Thymus (tissue), 11 donors: ENCODE results near the gene NT5DC1. TPM values are rescaled to one million over a fixed set of nuclear protein-coding genes. Genes with fewer than 3 reads are reported as not detected.

Source experiments
- DNase-seq, 9 donors: peaks; one replicate each; pipeline ENCODE4 v3.0.0-alpha.2; 2013; ENCODE audit warnings: low spot score in 9 of 9, low read depth in 6 of 9, missing footprints in 1 of 9
- H3K27ac ChIP-seq, 2 donors: one replicate each; pipeline ENCODE4 v1.5.1; 2013; ENCODE audit warnings: control low read depth in 1 of 2, low read depth in 1 of 2, low read length in 1 of 2, mild to moderate bottlenecking in 1 of 2, moderate library complexity in 1 of 2
- H3K27me3 ChIP-seq, 2 donors: one replicate each; pipeline ENCODE4 v1.5.1; 2013; ENCODE audit warnings: low read length in 1 of 2; ENCODE audit not compliant: control insufficient read depth in 2 of 2, insufficient read depth in 1 of 2
- H3K36me3 ChIP-seq, 2 donors: one replicate each; pipeline ENCODE4 v1.5.1; 2013; ENCODE audit warnings: low read length in 1 of 2, mild to moderate bottlenecking in 1 of 2, moderate library complexity in 1 of 2; ENCODE audit not compliant: control insufficient read depth in 2 of 2, insufficient read depth in 2 of 2
- H3K4me1 ChIP-seq, 2 donors: one replicate each; pipeline ENCODE4 v1.5.1; 2013; ENCODE audit warnings: low read length in 2 of 2; ENCODE audit not compliant: control insufficient read depth in 2 of 2, insufficient read depth in 2 of 2
- H3K4me3 ChIP-seq, 2 donors: one replicate each; pipeline ENCODE4 v1.5.1; 2013; ENCODE audit warnings: low read length in 2 of 2, control low read depth in 1 of 2, mild to moderate bottlenecking in 1 of 2
- H3K9me3 ChIP-seq, 2 donors: one replicate each; pipeline ENCODE4 v1.5.1; 2013; ENCODE audit warnings: low read length in 1 of 2, mild to moderate bottlenecking in 1 of 2; ENCODE audit not compliant: control insufficient read depth in 2 of 2, insufficient read depth in 1 of 2
- whole genome bisulfite sequencing: extraction: QIAGEN DNeasy Blood & Tissue Kit; methylation state at CpG from one replicate; pipeline ENCODE4 v1.1.7; 2013; 5-methylcytosine and 5-hydroxymethylcytosine counted together
- polyA plus RNA-seq: library from polyadenylated mRNA; stranded (reverse); fragments of 200-250 nt; gene quantifications from one replicate; pipeline ENCODE4 v1.2.3, GENCODE V29; 2013
- total RNA-seq: library from RNA; stranded (reverse); fragments of 120-200 nt; gene quantifications from one replicate; pipeline ENCODE4 v1.2.4, GENCODE V29; 2013
- donor health status: healthy.

The NT5DC1 gene
- total and polyA plus RNA-seq, 2 donors, result 14.1 to 15.6 TPM

DNA sequence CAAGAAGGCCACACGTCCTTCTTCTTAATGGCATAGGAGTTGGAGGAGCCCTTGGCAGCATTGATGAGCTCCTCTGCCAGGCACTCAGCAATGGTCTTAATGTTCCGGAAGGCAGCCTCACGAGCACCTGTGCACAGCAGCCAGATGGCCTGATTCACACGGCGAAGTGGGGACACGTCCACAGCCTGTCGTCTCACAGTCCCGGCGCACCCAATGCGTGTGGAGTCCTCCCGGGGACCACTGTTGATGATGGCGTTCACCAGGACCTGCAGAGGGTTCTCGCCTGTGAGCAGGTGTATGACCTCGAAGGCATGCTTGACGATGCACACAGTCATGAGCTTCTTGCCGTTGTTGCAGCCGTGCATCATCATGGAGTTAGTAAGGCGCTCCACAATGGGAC lies 157.9 kb downstream of the NT5DC1 start:
- Histone ChIP-seq H3K4me3 (no peak overlapping the region), H3K27ac (no peak overlapping the region), H3K9me3 (no peaks in the 10 kb centered on the region), H3K36me3 (peaks cover 0 to 5% of the 10 kb centered on the region in 2 donors), H3K27me3 (no peaks in the 10 kb centered on the region), H3K4me1 (peaks cover 0 to 2% of the 10 kb centered on the region in 2 donors)
- whole genome bisulfite sequencing, result 98% methylated on average over 18 of the region's 18 CpGs
- DNase-seq, result no peak

DNA sequence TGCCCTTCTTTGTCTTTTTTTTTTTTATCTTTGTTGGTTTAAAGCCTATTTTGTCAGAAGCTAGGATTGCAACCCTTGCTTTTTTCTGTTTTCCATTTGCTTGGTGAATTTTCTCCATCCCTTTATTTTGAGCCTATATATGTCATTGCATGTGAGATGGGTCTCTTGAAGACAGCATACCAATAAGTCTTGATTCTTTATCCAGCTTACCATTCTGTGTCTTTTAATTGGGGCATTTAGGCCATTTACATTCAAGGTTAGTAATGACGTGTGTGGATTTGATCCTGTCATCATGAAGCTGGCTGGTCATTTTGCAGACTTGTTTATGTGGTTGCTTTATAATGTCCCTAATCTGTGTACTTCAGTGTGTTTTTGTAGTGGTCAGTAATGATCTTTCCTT lies 162.7 kb downstream of the NT5DC1 start:
- WGBS, result 100% methylated on average over 1 of the region's 1 CpG
- no peak for DNase-seq
- H3K9me3 ChIP-seq, result no peaks in the 10 kb centered on the region
- peaks cover 3 to 20% of the 10 kb centered on the region in 2 donors for H3K36me3 ChIP-seq
- H3K4me3 ChIP-seq, result no peak overlapping the region
- no peaks in the 10 kb centered on the region for H3K27me3 ChIP-seq
- peaks cover 8 to 13% of the 10 kb centered on the region in 2 donors for H3K4me1 ChIP-seq
- H3K27ac ChIP-seq, result no peak overlapping the region

DNA sequence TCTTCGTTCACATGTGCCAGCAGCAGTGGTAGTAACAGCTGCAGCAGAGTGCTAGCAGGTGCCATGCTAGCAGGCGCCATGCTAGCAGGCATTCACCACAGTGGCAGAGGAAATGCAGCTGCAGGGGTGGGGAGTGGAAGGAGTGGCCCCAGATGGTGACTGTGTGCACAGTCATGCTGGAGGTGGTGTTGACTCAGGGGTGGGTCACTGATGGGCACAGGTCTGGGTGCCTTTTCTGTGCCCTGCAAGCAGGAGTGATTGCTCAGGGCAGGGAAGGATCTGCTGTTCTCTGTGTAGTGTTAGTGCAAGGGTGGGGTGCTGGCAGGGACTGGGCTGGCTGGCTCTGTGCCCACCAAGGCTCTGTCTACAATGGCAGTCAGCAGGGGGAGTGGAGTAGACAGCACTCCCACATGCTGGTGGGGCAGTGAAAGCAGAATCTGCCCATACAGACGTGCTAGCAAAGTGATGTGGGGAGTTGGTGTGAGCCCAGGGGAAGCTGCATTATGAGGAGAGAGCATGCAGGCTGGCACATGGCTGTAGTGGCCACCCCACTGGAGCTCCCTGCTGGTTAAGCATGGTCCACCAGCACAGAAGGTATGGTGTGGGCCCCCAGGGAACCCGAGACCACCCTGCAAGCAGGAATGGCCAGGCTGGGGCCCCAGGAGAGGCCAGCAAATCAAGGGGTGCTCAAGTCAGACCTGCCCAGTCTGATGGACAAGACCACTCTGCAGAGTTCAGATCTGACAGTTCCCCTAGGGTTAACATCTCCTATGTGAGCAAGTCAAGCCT lies 164.6 kb downstream of the NT5DC1 start:
- Histone ChIP-seq H3K27me3 (no peaks in the 10 kb centered on the region), H3K9me3 (no peaks in the 10 kb centered on the region), H3K27ac (peak overlapping the region in 1 of 2 donors; percentile 65), H3K4me3 (no peak overlapping the region), H3K36me3 (peaks cover 3 to 15% of the 10 kb centered on the region in 2 donors), H3K4me1 (peaks cover 8 to 13% of the 10 kb centered on the region in 2 donors)
- WGBS, result 62% methylated on average over 4 of the region's 4 CpGs
- peak in 5 of 9 donors; percentile 43 to 84 (median 71) for DNase-seq

DNA sequence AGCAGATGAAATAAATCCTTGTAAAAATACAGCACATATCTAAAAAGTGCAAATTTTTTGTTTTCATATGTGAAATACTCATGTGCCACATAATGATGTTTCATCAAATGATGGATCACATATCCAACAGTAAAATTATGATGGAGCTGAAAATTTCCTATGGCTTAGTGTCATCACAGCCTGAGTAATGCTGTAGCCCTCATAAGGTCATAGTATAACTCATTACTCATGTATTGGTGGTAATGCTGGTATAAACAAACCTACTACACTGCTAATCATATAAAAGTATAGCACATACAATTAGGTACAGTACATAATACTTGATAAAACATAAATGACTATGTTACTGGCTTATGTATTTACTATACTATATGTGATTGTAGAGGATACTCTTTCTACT lies 166.2 kb downstream of the NT5DC1 start:
- H3K4me1 ChIP-seq, result peaks cover 8 to 13% of the 10 kb centered on the region in 2 donors
- no peaks in the 10 kb centered on the region for H3K9me3 ChIP-seq

DNA sequence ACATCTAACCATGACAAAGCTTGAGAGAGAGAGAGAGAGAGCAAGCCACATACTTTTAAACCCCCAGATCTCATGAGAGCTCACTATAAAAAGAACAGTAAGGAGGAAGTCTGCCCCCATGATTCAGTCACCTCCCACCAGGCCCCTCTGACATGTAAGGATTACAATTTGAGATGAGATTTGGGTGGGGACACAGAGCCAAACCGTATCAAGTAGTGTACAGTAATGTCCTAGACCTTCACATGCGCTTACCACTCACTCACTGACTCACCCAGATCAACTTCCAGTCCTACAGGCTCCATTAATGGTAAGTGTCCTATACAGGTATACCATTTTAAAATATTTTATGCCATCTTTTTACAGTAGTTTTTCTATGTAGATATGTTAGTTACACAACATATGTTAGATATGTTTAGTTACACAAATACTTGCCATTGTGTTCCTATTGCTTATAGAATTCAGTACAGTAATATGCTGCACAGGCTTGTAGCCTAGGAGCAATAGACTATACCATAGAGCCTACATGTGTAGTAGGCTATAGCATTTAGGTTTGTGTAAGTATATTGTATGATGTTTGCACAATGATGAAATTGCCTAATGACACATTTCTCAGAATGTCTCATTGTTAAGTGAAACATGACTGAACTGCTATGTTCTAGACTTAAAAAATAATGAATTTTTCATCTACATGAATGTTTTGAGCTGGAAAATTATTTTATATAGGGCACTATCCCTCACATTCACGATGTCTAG lies 167.4 kb downstream of the NT5DC1 start:
- no peak for DNase-seq
- H3K27ac ChIP-seq, result no peak overlapping the region
- H3K27me3 ChIP-seq, result no peaks in the 10 kb centered on the region
- H3K9me3 ChIP-seq, result no peaks in the 10 kb centered on the region
- 50% methylated on average over 3 of the region's 3 CpGs for whole genome bisulfite sequencing
- H3K36me3 ChIP-seq, result peaks cover 10 to 19% of the 10 kb centered on the region in 2 donors
- peaks cover 8 to 13% of the 10 kb centered on the region in 2 donors for H3K4me1 ChIP-seq
- no peak overlapping the region for H3K4me3 ChIP-seq

More for the DNA sequence above, 166.2 kb downstream of the NT5DC1 start:
- no peak for DNase-seq
- no peaks in the 10 kb centered on the region for H3K27me3 ChIP-seq
- no peak overlapping the region for H3K27ac ChIP-seq
- H3K4me3 ChIP-seq, result no peak overlapping the region
- H3K36me3 ChIP-seq, result peaks cover 10 to 19% of the 10 kb centered on the region in 2 donors

DNA sequence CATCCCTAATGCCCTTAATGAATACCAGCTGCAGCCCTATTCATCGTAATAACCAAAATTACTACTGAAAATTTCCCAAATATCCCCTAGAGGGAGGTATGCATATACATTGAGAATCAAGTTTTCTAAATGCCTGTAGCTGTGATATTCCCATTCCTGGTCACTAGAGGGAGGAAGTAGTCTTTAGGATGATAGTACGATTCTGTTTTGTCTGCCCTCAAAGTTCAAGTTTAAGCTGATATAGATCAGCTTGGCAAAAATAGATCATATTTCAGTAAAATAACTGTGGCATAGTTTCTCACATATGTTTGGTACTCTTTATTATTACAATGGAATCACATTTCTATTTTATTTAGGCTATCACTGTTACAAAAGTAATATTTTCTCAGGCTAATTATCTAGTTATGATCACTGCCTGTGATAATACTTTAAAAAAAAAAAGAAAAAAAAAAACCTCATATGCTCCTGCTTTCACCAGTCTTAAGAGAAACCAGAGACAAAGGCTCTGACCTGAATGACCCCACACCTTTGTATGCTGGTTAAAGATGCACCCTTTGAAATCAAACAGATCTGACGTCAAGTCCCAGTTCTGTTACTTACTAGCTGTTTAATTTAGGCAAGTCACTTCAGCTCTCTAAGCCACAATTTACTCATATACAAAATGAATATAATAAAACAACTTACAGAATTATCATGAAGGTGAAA lies 168.1 kb downstream of the NT5DC1 start:
- Histone ChIP-seq H3K27ac (no peak overlapping the region), H3K9me3 (no peaks in the 10 kb centered on the region), H3K36me3 (peaks cover 16 to 19% of the 10 kb centered on the region in 2 donors), H3K4me3 (no peak overlapping the region), H3K4me1 (peaks cover 8 to 13% of the 10 kb centered on the region in 2 donors), H3K27me3 (no peaks in the 10 kb centered on the region)
- WGBS, result 36% methylated on average over 3 of the region's 3 CpGs
- peak in 3 of 9 donors; percentile 37 to 74 (median 48) for DNase-seq

DNA sequence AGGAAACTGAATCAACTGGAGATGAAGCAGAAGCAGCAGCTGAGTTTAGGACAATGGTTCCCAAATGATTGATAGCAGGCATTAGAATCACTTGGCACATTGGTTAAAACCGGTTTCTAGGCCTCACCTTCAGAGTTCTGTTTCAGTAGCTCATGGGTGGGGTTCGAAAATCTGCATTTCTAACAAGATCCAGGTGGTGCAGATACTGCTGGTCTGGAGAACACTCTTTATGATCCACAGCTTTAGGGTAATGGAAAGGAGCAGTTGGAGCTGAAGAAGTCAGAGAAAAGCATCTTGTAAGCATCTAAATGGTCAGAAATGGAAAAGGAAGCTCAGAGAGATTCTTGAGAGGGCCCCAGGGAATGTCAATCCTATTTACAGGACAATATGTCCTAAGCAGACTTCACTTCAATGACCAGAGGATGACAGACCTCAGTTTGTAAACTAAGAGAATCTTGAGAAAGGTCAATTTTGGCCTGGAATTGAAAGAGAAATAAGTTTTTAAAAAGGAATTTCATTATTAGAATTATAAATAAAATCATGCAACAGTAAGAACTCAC lies 170.6 kb downstream of the NT5DC1 start:
- H3K36me3 ChIP-seq, result peaks cover 7 to 25% of the 10 kb centered on the region in 2 donors
- DNase-seq, result no peak
- 98% methylated on average over 2 of the region's 2 CpGs for WGBS
- peaks cover under 1 to 4% of the 10 kb centered on the region in 2 donors for H3K4me1 ChIP-seq
- no peak overlapping the region for H3K4me3 ChIP-seq
- no peaks in the 10 kb centered on the region for H3K27me3 ChIP-seq
- no peak overlapping the region for H3K27ac ChIP-seq
- no peaks in the 10 kb centered on the region for H3K9me3 ChIP-seq

DNA sequence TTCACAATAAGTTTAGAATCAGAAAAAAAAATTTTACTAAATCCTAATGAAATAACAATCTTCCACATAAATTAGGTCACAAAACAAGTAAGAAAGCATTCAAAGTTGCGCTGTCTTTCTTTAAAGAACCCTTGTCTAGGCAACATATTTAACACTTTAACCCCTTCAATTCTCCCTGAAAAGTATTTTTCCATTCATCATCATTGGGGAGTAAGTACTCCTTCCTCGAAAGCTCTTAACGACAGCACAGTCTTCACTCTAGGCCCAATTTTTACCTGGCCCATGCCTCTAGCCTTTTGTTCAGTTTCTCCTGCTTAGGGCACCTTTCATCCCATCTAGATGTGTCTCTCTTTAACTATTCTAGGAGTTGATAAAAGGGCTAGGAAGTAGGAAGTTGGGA lies 176.5 kb downstream of the NT5DC1 start:
- no peak for DNase-seq
- 52% methylated on average over 3 of the region's 3 CpGs for WGBS
- H3K27ac ChIP-seq, result no peak overlapping the region
- no peaks in the 10 kb centered on the region for H3K9me3 ChIP-seq
- peaks cover 9 to 31% of the 10 kb centered on the region in 2 donors for H3K36me3 ChIP-seq
- H3K4me1 ChIP-seq, result peaks cover 25 to 28% of the 10 kb centered on the region in 2 donors
- no peaks in the 10 kb centered on the region for H3K27me3 ChIP-seq
- H3K4me3 ChIP-seq, result peak overlapping the region; percentile 75 to 87
